ENCODE results near the gene DNAH14.

Gene DNAH14

GRCh38 chr1:225426395-225427234 is 497.1 kb downstream of the DNAH14 start:
- Histone ChIP-seq H3K4me3 (ENCODE audit: low read length) (peak overlapping the region; percentile 86), H3K27me3 (ENCODE audit: insufficient read depth, low read length) (peaks cover 26% of the 10 kb centered on the region), H3K27ac (ENCODE audit: low read length) (no peak overlapping the region), H3K9me3 (ENCODE audit: insufficient read depth, low read depth, low read length) (peaks cover 3% of the 10 kb centered on the region; the same call in 1 of the 2 replicates), H3K9ac (ENCODE audit: low read depth, low read length) (peak overlapping the region; percentile 26), H3K36me3 (ENCODE audit: insufficient read depth, low read depth, low read length) (peaks cover 12% of the 10 kb centered on the region), H3K4me1 (ENCODE audit: insufficient read depth, low read length) (peaks cover 24% of the 10 kb centered on the region)

GRCh38 chr1:225427235-225428067 is 498.0 kb downstream of the DNAH14 start, which contains the start of gene LBR:
Gene LBR (minus strand): TSS chr1:225428038. CDS start chr1:225424075, 3,963 bp downstream.
- H3K4me3 ChIP-seq (ENCODE audit: low read length), result peak within 1 kb of the TSS; percentile 86
- H3K27ac ChIP-seq (ENCODE audit: low read length), result peak within 1 kb of the TSS; percentile 98
- H3K36me3 ChIP-seq (ENCODE audit: insufficient read depth, low read depth, low read length), result peaks cover 3% of the 10 kb centered on the region; the same call in 1 of the 2 replicates
- H3K9me3 ChIP-seq (ENCODE audit: insufficient read depth, low read depth, low read length), result peaks cover 3% of the 10 kb centered on the region; the same call in 1 of the 2 replicates
- peaks cover 26% of the 10 kb centered on the region for H3K27me3 ChIP-seq (ENCODE audit: insufficient read depth, low read length)
- peak within 1 kb of the TSS; percentile 94 for H3K9ac ChIP-seq (ENCODE audit: low read depth, low read length)
- peaks cover 24% of the 10 kb centered on the region for H3K4me1 ChIP-seq (ENCODE audit: insufficient read depth, low read length)

- H3K27ac ChIP-seq (ENCODE audit: low read length), result peak overlapping the region; percentile 98
- H3K36me3 ChIP-seq (ENCODE audit: insufficient read depth, low read depth, low read length), result no peaks in the 10 kb centered on the region
- peak overlapping the region; percentile 86 for H3K4me3 ChIP-seq (ENCODE audit: low read length)
- peak overlapping the region; percentile 94 for H3K9ac ChIP-seq (ENCODE audit: low read depth, low read length)
- peaks cover 24% of the 10 kb centered on the region for H3K4me1 ChIP-seq (ENCODE audit: insufficient read depth, low read length)
- H3K9me3 ChIP-seq (ENCODE audit: insufficient read depth, low read depth, low read length), result peaks cover 3% of the 10 kb centered on the region; the same call in 1 of the 2 replicates
- H3K27me3 ChIP-seq (ENCODE audit: insufficient read depth, low read length), result peaks cover 26% of the 10 kb centered on the region
These were observed 498.8 kb downstream of the DNAH14 start for GRCh38 chr1:225428068-225428880.

- H3K9ac ChIP-seq (ENCODE audit: low read depth, low read length), result peak overlapping the region; percentile 94; the same call in 1 of the 2 replicates
- peaks cover 24% of the 10 kb centered on the region for H3K4me1 ChIP-seq (ENCODE audit: insufficient read depth, low read length)
- H3K27me3 ChIP-seq (ENCODE audit: insufficient read depth, low read length), result peaks cover 26% of the 10 kb centered on the region
- peak overlapping the region; percentile 86 for H3K4me3 ChIP-seq (ENCODE audit: low read length)
- H3K27ac ChIP-seq (ENCODE audit: low read length), result peak overlapping the region; percentile 98
- peaks cover 3% of the 10 kb centered on the region; the same call in 1 of the 2 replicates for H3K9me3 ChIP-seq (ENCODE audit: insufficient read depth, low read depth, low read length)
- no peaks in the 10 kb centered on the region for H3K36me3 ChIP-seq (ENCODE audit: insufficient read depth, low read depth, low read length)
These were observed 499.5 kb downstream of the DNAH14 start for GRCh38 chr1:225428881-225429455.

GRCh38 chr1:225430301-225430700 is 500.8 kb downstream of the DNAH14 start:
- H3K9ac ChIP-seq (ENCODE audit: low read depth, low read length), result no peak overlapping the region
- H3K27ac ChIP-seq (ENCODE audit: low read length), result no peak overlapping the region
- H3K4me1 ChIP-seq (ENCODE audit: insufficient read depth, low read length), result peaks cover 14% of the 10 kb centered on the region
- no peaks in the 10 kb centered on the region for H3K36me3 ChIP-seq (ENCODE audit: insufficient read depth, low read depth, low read length)
- peaks cover 26% of the 10 kb centered on the region for H3K27me3 ChIP-seq (ENCODE audit: insufficient read depth, low read length)
- H3K9me3 ChIP-seq (ENCODE audit: insufficient read depth, low read depth, low read length), result peaks cover 3% of the 10 kb centered on the region; the same call in 1 of the 2 replicates
- H3K4me3 ChIP-seq (ENCODE audit: low read length), result no peak overlapping the region

GRCh38 chr1:225431081-225431863 is 501.8 kb downstream of the DNAH14 start:
- H3K27ac ChIP-seq (ENCODE audit: low read length), result no peak overlapping the region
- H3K4me3 ChIP-seq (ENCODE audit: low read length), result no peak overlapping the region
- H3K27me3 ChIP-seq (ENCODE audit: insufficient read depth, low read length), result peaks cover 20% of the 10 kb centered on the region
- H3K9me3 ChIP-seq (ENCODE audit: insufficient read depth, low read depth, low read length), result peaks cover 3% of the 10 kb centered on the region; the same call in 1 of the 2 replicates
- peaks cover 6% of the 10 kb centered on the region; the same call in 1 of the 2 replicates for H3K4me1 ChIP-seq (ENCODE audit: insufficient read depth, low read length)
- no peak overlapping the region for H3K9ac ChIP-seq (ENCODE audit: low read depth, low read length)
- no peaks in the 10 kb centered on the region for H3K36me3 ChIP-seq (ENCODE audit: insufficient read depth, low read depth, low read length)

GRCh38 chr1:225434046-225434445 is 504.6 kb downstream of the DNAH14 start:
- Histone ChIP-seq H3K27ac (ENCODE audit: low read length) (no peak overlapping the region), H3K9me3 (ENCODE audit: insufficient read depth, low read depth, low read length) (peaks cover 3% of the 10 kb centered on the region; the same call in 1 of the 2 replicates), H3K4me3 (ENCODE audit: low read length) (no peak overlapping the region), H3K36me3 (ENCODE audit: insufficient read depth, low read depth, low read length) (no peaks in the 10 kb centered on the region), H3K9ac (ENCODE audit: low read depth, low read length) (no peak overlapping the region), H3K4me1 (ENCODE audit: insufficient read depth, low read length) (peaks cover 3% of the 10 kb centered on the region; the same call in 1 of the 2 replicates), H3K27me3 (ENCODE audit: insufficient read depth, low read length) (peaks cover 7% of the 10 kb centered on the region; the same call in 1 of the 2 replicates)

GRCh38 chr1:225435076-225435475 is 505.6 kb downstream of the DNAH14 start:
- no peak overlapping the region for H3K4me3 ChIP-seq (ENCODE audit: low read length)
- no peak overlapping the region for H3K9ac ChIP-seq (ENCODE audit: low read depth, low read length)
- peaks cover 3% of the 10 kb centered on the region; the same call in 1 of the 2 replicates for H3K9me3 ChIP-seq (ENCODE audit: insufficient read depth, low read depth, low read length)
- no peaks in the 10 kb centered on the region for H3K27me3 ChIP-seq (ENCODE audit: insufficient read depth, low read length)
- H3K36me3 ChIP-seq (ENCODE audit: insufficient read depth, low read depth, low read length), result no peaks in the 10 kb centered on the region
- no peaks in the 10 kb centered on the region; the same call in 1 of the 2 replicates for H3K4me1 ChIP-seq (ENCODE audit: insufficient read depth, low read length)
- no peak overlapping the region for H3K27ac ChIP-seq (ENCODE audit: low read length)

- Histone ChIP-seq H3K36me3 (ENCODE audit: insufficient read depth, low read depth, low read length) (no peaks in the 10 kb centered on the region), H3K4me3 (ENCODE audit: low read length) (no peak overlapping the region), H3K27me3 (ENCODE audit: insufficient read depth, low read length) (no peaks in the 10 kb centered on the region), H3K9me3 (ENCODE audit: insufficient read depth, low read depth, low read length) (peaks cover 3% of the 10 kb centered on the region; the same call in 1 of the 2 replicates), H3K9ac (ENCODE audit: low read depth, low read length) (no peak overlapping the region), H3K4me1 (ENCODE audit: insufficient read depth, low read length) (no peaks in the 10 kb centered on the region), H3K27ac (ENCODE audit: low read length) (no peak overlapping the region)
These were observed 506.0 kb downstream of the DNAH14 start for GRCh38 chr1:225435487-225435886.

- H3K9ac ChIP-seq (ENCODE audit: low read depth, low read length), result no peak overlapping the region
- no peak overlapping the region for H3K27ac ChIP-seq (ENCODE audit: low read length)
These were observed 506.5 kb downstream of the DNAH14 start for GRCh38 chr1:225435957-225436392.

More at GRCh38 chr1:225435957-225436392, 506.5 kb downstream of the DNAH14 start:
- H3K4me3 ChIP-seq (ENCODE audit: low read length), result no peak overlapping the region
- no peaks in the 10 kb centered on the region for H3K4me1 ChIP-seq (ENCODE audit: insufficient read depth, low read length)
- H3K27me3 ChIP-seq (ENCODE audit: insufficient read depth, low read length), result no peaks in the 10 kb centered on the region
- no peaks in the 10 kb centered on the region for H3K9me3 ChIP-seq (ENCODE audit: insufficient read depth, low read depth, low read length)
- no peaks in the 10 kb centered on the region for H3K36me3 ChIP-seq (ENCODE audit: insufficient read depth, low read depth, low read length)
